GM12873 (cell line): ENCODE results near the gene KCNN1.

ENCODE experiments used
- TF ChIP-seq, protein P1 (sequence below): IDR thresholded peaks from 2 replicates; pipeline ENCODE4 v1.5.1; 2012; ENCODE audit warnings: low read depth, mild to moderate bottlenecking, moderate library complexity, low read length, control low read depth; ENCODE audit not compliant: insufficient read depth; ENCODE audit errors: missing control alignments

KCNN1 gene

DNA sequence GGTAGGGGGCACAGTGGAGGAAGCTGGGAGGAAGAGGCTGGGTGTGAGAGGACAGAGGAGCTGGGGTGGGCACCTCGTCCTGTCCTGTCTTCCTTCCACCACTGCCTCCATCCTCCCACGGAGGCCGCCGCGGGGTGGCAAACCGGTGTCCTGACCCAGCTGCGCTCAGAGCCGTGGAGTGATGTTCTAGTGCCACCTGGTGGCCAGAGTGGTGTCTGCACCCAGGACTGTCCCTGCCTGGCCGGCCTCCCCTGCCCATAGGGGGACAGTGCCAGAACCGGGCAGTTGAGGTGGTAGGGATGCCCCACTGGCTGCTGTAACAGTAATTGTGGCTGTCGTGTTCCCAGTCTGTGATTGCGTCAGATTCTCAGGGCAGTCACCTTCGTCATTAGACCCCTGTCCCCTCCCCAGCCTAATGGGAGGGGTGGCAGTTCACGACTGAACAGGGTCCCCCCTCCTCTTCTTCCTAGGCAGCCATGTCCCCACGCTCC, 30.0 kb downstream of the KCNN1 start:
- TF ChIP-seq, protein P1, sequence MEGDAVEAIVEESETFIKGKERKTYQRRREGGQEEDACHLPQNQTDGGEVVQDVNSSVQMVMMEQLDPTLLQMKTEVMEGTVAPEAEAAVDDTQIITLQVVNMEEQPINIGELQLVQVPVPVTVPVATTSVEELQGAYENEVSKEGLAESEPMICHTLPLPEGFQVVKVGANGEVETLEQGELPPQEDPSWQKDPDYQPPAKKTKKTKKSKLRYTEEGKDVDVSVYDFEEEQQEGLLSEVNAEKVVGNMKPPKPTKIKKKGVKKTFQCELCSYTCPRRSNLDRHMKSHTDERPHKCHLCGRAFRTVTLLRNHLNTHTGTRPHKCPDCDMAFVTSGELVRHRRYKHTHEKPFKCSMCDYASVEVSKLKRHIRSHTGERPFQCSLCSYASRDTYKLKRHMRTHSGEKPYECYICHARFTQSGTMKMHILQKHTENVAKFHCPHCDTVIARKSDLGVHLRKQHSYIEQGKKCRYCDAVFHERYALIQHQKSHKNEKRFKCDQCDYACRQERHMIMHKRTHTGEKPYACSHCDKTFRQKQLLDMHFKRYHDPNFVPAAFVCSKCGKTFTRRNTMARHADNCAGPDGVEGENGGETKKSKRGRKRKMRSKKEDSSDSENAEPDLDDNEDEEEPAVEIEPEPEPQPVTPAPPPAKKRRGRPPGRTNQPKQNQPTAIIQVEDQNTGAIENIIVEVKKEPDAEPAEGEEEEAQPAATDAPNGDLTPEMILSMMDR: peak; percentile 99

DNA sequence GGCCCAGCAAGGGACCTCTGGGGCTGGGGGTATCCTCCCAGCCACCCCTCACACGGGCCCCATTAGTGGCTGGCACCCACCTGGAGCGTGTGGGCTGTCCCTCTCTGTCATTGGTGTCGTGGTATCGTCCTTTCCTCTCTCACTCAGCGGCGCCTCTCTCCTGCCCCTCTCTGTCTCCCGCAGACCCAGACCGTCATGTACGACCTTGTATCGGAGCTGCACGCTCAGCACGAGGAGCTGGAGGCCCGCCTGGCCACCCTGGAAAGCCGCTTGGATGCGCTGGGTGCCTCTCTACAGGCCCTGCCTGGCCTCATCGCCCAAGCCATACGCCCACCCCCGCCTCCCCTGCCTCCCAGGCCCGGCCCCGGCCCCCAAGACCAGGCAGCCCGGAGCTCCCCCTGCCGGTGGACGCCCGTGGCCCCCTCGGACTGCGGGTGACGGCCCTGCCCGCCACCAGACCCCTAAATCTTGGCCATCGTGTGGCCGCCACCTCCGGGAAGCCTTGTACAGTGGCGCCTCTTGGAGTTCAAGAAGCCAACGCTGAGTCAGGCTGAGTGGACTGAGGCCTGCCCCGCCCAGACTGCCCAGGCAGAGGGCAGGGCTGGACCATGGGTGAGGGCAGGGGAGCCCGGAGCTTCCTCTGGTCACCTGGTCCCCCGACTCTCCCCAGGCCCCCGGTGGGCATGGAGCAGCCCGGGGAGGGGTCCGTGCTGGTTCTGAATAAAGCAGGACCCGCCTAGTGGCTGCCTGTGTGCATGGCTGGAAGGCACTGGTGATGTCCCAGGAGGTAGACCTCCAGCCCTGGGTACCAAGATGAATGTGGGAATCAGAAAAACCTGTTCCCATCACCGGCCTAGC, 31.3 kb downstream of the KCNN1 start:
- TF ChIP-seq, protein P1: peak; percentile 23

DNA sequence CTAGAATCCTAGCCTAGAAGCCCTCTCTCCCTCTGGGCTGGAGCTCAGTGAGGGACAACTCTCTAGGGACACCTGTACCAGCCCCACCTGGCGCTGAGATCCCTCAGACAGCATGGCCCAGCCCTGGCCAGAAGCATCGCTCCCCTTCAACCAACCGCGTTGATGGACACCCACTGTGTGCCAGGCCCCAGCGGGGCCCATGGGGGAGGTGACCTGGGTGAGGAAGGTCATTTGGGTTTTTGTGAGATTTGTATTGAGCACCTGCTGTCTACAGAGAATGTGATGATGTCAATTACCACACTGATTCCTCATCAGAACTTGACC, 31.9 kb downstream of the KCNN1 start:
- TF ChIP-seq, protein P1: no peak

DNA sequence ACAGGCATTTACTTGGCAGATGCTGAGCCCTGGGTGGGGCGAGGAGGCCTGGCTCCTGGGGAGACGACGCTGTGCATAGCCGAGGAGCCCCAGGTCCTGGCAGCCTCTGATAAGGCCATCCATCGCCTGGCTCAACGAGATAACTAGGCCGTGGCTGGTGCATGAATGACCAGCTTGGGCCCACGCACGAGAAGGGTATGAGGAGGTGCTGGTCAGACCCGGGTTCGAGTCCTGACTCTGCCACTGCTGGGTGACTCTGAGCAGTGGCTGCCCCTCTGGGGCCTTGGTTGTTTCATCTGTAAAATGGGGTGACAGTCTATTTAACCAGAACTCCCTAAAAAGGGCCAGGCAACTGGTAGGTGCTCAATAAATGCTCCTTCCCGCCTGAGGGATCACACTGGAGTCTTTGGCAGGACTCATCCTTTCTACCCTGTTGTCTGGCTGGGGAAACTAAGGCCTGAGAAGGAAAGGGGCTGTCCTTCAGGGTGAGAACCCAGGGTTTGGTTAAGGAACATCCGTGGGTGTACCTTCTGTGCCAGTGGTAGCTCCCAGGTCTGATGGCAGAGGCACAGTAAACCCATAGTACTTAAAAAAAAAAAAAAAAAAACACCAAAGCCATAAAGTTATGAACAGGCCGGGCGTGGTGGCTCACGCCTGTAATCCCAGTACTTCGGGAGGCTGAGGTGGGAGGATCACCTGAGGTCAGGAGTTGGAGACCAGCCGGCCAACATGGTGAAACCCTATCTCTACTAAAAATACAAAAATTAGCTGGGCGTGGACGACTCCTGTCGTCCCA, 33.0 kb downstream of the KCNN1 start:
- TF ChIP-seq, protein P1: no peak

DNA sequence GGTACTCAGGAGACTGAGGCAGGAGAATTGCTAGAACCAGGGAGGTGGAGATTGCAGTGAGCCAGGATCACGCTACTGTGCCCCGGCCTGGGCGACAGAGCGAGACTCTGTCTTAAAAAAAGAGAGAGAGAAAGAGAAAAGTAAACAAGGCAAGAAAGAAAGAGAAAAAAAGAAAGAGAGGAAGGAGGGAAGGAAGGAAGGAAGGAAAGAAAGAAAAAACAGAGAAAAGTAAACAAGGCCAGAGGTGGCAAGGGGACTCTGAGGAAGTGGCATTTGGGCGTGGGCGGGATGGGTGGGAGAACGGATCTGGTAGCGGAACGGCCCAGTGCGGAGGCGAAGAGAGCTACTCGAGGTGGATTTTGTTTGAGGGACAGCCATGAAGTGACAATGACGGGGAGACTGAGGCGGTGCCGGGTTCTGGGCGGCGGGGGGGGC, 33.6 kb downstream of the KCNN1 start:
- TF ChIP-seq, protein P1: no peak

DNA sequence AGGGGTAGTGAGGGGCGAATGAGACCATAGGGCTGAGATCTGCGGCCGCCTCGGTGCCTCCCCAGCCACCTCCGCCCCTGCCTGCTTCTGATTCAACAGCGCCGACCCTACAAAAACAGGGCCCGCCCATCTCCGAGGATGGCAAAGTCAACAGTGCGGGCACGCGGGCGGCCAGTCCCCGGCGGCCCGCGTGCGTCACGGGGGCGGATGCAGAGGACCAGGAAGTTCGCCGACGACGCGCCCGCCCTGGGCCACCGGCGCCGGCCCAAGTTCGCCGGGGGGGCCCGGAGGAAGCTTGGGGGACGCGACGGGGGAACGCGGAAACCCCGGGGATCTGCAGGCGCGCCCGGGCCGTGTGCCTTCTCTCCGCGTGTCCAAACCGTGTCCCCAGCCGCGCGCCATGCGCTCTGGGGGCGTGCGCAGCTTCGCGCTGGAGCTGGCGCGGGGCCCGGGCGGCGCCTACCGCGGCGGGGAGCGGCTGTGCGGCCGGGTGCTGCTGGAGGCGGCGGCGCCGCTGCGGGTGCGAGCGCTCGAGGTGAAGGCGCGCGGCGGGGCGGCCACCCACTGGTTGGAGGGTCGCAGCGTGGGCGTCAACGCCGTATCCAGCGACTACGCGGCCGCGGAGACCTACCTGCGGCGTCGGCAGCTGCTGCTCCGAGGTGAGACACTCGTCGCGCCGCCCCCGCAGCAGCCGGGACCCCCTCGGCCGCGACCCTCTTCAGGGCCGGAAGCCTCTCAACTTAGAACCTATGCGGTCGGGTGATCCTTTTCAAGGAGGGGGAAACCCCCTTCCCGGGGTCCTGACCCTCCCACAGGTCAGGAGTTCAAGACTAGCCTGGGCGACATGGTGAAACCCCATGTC, 34.2 kb downstream of the KCNN1 start:
- TF ChIP-seq, protein P1: no peak
